GM12873 (cell line): ENCODE data around the gene FLNC.

Source experiments
- TF ChIP-seq, protein P1 (sequence below): IDR thresholded peaks from 2 replicates; pipeline ENCODE4 v1.5.1; 2012; ENCODE audit warnings: low read depth, mild to moderate bottlenecking, moderate library complexity, low read length, control low read depth; ENCODE audit not compliant: insufficient read depth; ENCODE audit errors: missing control alignments

The FLNC gene

DNA sequence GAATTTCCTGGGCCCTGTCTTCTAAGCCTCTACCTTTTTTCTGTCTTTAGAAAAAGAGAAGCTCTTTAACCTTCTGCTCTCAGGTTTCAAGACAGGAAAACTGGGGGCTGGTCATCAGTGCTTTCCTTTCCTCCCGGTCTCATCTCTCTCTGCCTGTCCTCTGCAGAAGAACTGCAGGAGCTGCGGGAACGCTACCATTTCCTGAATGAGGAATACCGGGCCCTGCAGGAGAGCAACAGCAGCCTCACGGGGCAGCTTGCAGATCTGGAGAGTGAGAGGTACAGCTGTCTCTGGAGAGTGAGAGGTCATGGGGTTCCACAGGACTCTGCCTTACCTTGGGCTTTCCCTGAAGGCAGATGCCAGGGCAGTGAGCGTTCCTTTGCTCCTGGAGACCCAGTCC is 25.7 kb upstream of the FLNC start:
- TF ChIP-seq, protein P1, sequence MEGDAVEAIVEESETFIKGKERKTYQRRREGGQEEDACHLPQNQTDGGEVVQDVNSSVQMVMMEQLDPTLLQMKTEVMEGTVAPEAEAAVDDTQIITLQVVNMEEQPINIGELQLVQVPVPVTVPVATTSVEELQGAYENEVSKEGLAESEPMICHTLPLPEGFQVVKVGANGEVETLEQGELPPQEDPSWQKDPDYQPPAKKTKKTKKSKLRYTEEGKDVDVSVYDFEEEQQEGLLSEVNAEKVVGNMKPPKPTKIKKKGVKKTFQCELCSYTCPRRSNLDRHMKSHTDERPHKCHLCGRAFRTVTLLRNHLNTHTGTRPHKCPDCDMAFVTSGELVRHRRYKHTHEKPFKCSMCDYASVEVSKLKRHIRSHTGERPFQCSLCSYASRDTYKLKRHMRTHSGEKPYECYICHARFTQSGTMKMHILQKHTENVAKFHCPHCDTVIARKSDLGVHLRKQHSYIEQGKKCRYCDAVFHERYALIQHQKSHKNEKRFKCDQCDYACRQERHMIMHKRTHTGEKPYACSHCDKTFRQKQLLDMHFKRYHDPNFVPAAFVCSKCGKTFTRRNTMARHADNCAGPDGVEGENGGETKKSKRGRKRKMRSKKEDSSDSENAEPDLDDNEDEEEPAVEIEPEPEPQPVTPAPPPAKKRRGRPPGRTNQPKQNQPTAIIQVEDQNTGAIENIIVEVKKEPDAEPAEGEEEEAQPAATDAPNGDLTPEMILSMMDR, result no peak

DNA sequence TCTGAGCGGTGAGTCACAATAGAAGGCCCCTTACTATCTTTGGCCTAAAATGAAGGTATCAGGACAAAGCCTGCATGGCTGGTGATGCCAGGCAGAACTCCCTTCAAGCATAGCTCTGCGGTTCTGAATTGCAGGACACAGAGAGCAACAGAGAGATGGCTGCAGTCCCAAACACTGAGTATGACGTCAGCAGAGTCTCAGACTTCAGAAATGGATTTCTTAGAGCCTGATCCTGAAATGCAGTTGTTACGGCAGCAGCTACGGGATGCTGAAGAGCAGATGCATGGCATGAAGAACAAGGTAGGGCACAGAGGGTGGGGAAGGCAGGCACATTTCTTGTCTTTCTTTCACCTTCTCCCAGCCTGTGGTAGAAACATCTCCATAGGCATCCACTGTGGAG is 25.0 kb upstream of the FLNC start:
- TF ChIP-seq, protein P1, result no peak

- TF ChIP-seq, protein P1, result no peak
Observed at GRCh38 chr7:128807191-128807590, 23.0 kb upstream of the FLNC start.

DNA sequence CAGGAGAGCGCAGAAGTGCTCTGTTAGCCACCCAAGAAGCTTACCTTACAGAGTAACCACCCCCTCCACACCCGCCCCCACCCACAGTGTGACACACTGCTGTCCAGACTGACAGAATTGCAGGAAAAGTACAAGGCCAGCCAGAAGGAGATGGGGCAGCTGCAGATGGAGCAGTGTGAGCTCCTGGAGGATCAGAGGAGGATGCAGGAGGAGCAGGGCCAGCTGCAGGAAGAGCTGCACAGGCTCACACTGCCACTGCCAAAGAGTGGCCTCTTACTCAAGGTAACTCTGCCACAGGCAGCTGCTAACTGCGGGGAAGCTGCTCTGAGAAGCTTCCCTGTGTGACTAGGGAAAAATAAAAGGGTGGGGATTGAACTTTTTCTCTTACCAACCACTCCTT is 20.8 kb upstream of the FLNC start:
- TF ChIP-seq, protein P1, result no peak

DNA sequence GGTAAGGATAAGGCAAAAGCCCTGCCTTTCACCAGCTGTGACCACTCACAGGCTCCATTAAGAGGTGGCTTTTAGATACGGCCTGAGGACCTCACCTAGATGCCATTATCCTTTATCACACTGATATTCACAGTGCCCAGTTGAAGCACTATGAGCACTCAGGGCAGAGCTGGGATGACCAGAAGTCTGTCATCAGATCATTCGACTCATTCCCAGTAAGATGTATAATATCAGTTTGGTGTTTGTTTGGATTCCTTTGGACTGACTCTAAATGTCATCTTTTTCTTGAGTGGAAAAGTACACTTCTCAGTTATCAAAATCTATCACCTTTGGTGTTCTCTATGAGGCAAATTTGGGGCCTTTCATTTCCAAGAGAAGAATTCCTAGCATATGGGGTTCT is 19.7 kb upstream of the FLNC start:
- TF ChIP-seq, protein P1, result no peak

GRCh38 chr7:128810997-128811396 is 19.2 kb upstream of the FLNC start:
- TF ChIP-seq, protein P1, result no peak

GRCh38 chr7:128811631-128812430 is 18.4 kb upstream of the FLNC start:
- TF ChIP-seq, protein P1, result no peak
